GM13976 (cell line): Measurements from ENCODE around the gene ITPRIPL1.

ENCODE experiments used
- DNase-seq: peaks from one replicate; pipeline ENCODE4 v3.0.0; 2012; ENCODE audit warnings: low spot score
- in situ Hi-C: fragments of 300-500 bp; cut with MboI; formaldehyde crosslinking; loops from one replicate; pipeline ENCODE4 v1.12.0; 2022; ENCODE audit warnings: low sequenced_read_pairs, mixed read lengths, inconsistent platforms; ENCODE audit not compliant: unreplicated experiment
- TF ChIP-seq, protein P1 (sequence below): IDR thresholded peaks from 2 replicates; pipeline ENCODE4 v1.5.1; 2012; ENCODE audit warnings: borderline replicate concordance, mild to moderate bottlenecking; ENCODE audit not compliant: insufficient read depth; ENCODE audit errors: extremely low read depth, missing control alignments, control extremely low read depth

Gene ITPRIPL1

DNA sequence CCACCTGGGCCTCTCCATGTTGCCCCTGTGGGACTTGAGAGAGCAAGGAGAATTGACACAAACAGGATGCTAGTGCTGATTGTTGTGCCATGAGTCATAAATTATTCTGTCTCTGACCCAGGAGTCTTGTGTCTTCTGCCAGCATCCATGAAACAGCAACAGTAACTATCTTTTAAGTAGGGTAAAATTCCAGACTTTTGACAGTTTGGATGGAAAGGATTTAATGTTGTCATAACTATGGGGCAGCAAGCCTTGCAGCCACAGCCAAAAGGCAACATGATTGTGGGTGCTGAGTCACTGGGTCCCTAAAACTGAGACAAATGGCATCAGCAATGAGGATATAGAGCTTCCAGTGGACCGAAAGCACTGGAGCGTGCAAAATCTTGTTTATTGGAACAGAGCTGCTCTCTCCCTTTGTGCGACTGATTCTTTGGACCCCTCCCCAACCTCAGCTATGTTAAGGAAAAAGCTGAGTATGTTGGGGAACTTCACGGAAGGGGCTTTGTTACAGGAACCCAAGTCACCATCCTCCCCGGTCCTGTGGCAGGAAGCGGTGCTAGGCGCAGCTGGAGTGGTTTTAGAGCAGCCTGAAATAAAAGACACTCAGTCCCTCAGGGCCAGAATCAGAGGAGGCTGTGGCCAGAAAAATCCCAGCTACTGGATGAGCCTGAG lies 9.6 kb upstream of the ITPRIPL1 start:
- no peak for DNase-seq
- in situ Hi-C loops, result no loop called here
- TF ChIP-seq, protein P1, sequence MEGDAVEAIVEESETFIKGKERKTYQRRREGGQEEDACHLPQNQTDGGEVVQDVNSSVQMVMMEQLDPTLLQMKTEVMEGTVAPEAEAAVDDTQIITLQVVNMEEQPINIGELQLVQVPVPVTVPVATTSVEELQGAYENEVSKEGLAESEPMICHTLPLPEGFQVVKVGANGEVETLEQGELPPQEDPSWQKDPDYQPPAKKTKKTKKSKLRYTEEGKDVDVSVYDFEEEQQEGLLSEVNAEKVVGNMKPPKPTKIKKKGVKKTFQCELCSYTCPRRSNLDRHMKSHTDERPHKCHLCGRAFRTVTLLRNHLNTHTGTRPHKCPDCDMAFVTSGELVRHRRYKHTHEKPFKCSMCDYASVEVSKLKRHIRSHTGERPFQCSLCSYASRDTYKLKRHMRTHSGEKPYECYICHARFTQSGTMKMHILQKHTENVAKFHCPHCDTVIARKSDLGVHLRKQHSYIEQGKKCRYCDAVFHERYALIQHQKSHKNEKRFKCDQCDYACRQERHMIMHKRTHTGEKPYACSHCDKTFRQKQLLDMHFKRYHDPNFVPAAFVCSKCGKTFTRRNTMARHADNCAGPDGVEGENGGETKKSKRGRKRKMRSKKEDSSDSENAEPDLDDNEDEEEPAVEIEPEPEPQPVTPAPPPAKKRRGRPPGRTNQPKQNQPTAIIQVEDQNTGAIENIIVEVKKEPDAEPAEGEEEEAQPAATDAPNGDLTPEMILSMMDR, result no peak

DNA sequence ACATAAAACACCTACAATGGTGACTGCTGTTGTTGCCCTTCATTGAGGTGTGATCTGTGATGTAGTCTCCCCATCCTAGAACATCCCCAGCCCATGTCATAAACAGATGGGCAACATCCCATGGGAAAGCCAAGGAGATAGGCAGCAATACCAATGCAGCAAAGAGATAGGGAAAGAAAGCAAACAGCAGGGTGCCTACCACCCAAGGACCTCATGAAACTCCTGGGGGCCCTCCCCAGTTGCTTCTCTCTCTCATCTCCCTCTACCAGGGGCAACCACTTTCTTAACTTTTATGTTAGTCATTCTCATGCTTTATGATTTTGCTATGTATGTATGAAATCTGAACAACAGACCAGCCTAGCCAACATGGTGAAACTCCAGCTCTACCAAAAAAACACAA lies 8.1 kb upstream of the ITPRIPL1 start:
- TF ChIP-seq, protein P1, result no peak
- in situ Hi-C loops, result no loop called here
- no peak for DNase-seq

DNA sequence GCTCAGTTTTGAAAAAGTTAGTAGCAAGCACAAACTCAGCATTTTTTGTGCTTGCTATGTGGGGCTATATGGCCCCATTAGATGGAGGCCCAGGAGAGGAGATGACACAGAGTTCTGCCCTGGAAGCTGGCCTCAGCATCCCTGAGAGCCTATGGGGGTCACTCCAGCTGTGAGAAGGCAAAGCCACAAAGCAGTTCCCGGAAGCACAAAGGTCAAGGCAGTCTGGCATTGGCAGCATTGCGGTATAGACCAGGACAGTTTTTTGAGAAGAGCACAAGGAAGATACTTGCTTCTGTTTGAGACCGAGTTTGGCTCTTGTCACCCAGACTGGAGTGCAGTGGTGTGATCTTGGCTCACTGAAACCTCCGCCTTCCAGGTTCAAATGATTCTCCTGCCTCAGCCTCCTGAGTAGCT lies 7.5 kb upstream of the ITPRIPL1 start:
- in situ Hi-C loops, result no loop called here
- TF ChIP-seq, protein P1, result no peak
- no peak for DNase-seq

DNA sequence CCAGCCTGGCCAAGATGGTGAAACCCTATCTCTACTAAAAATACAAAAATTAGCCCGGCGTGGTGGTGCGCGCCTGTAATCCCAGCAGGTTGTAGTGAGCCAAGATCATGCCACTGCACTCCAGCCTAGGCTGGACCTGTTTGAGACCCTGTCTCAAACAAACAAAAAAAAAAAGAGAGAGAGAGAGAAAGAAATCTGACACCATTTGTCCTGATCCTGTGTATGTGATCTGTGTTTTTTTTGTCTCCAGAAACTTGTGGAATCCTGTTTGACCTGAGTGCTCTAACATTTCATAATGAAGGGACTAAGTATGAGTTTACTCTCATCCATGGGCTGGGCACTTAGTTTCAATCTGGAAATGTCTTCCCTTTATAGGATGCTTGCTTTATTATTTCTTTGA lies 6.4 kb upstream of the ITPRIPL1 start:
- in situ Hi-C loops, result no loop called here

DNA sequence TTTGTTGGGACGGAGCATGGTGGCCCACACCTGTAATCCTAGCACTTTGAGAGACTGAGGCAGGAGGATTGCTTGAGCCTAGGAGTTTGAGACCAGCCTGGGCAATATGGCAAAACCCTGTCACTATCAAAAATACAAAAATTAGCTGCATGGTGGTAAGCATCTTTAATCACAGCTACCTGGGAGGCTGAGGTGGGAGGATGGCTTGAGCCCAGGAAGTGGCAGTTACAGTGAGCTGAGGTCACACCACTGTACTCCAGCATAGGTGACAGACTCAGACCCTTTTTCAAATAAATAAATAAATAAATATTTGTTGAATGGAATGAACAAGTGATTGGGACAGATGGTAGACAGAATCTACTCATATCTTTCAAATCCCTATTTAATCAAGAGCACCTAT lies 5.7 kb upstream of the ITPRIPL1 start:
- TF ChIP-seq, protein P1, result no peak
- in situ Hi-C loops, result no loop called here
- DNase-seq, result no peak

More for the DNA sequence above, 6.4 kb upstream of the ITPRIPL1 start:
- TF ChIP-seq, protein P1, result no peak
- no peak for DNase-seq

DNA sequence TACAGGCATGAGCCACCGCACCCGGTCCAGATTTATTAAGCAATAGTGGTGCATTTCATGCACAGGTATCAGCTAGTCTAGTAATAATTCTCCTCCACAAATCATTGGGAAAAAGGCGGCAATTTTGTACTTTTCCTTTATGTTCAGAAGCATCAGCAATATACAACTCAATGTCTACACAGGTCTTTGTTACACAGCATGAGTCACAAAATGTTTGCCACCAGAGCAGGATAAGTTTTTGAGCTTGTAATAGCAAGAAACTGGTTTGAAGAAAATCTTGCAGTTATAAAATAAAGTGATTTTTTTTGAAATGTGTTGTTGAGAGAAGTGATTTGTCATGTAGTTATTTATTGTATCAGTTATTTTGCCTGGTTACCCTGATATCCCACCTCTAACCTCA lies 4.8 kb upstream of the ITPRIPL1 start:
- in situ Hi-C loops, result no loop called here
- DNase-seq, result no peak
- TF ChIP-seq, protein P1, result no peak
